ENCODE results near the gene ELK4. TPM values are rescaled to one million over a fixed set of nuclear protein-coding genes. Genes with fewer than 3 reads are reported as not detected.

Gene ELK4
- total RNA-seq, 2 experiments from 2014 or later, result 80.6 to 83.0 TPM

Other genes starting within 250 kb of the ELK4 start
- gene LEMD1, start 210.0 kb downstream of the ELK4 start, total RNA-seq, result 1 to 10 TPM; 1.1 to 2.2 TPM
- gene BLACAT1, start 176.0 kb downstream of the ELK4 start, total RNA-seq, result under 1 TPM; 0.55 to 0.65 TPM
- gene CDK18, start 127.3 kb downstream of the ELK4 start, total RNA-seq, result 1 to 10 TPM; 1.1 to 1.4 TPM
- gene SLC45A3, start 48.5 kb upstream of the ELK4 start, total RNA-seq, result under 1 TPM in 1 of 2 experiments, not detected in 1; 0.18 TPM
- 100 to 1,000 TPM; 163 to 185 TPM for gene NUCKS1, start 118.2 kb upstream of the ELK4 start, total RNA-seq
- gene RAB29, start 143.5 kb upstream of the ELK4 start, total RNA-seq, result 10 to 100 TPM; 67.6 to 72.3 TPM
- 10 to 100 TPM; 15.1 to 17.8 TPM for gene SLC41A1, start 181.2 kb upstream of the ELK4 start, total RNA-seq
- gene PM20D1, start 218.1 kb upstream of the ELK4 start, total RNA-seq, result under 1 TPM; 0.43 to 0.81 TPM